ENCODE data around the gene KCNJ1.

The KCNJ1 gene

DNA sequence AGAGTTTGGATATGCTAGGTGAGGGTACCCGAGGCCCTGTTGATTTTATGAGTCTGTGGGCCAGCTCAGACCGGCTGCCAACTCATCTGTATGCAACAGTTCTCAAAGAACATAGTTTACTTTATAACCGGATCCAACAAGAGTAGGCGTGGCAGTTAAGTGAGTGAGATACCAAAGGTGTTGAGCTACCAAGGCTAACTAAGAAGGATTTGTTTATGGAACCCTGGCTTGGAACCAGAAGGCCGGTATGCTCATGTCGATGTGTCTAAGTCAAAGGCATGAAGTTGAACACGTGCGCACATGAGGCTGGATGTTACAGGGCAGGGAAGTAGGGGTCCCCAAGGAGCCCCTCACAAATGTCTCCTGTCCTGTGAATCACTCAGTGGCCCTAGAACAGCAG, at the start of gene KCNJ1:
Gene KCNJ1 (minus strand): TSS at position 20 of the 400 bp plus-strand sequence. CDS start 27,053 bp downstream, outside the sequence.
- no peak within 1 kb of the TSS for H3K4me3 Mint-ChIP-seq
- H3K4me1 Mint-ChIP-seq (ENCODE audit: low read depth) = no peaks in the 10 kb centered on the region
- no peaks in the 10 kb centered on the region for H3K36me3 Mint-ChIP-seq (ENCODE audit: low read depth)
- peaks cover 18% of the 10 kb centered on the region for H3K27me3 Mint-ChIP-seq (ENCODE audit: low read depth)
- H3K27ac Mint-ChIP-seq = no peak within 1 kb of the TSS
- H3K9me3 Mint-ChIP-seq = no peaks in the 10 kb centered on the region

DNA sequence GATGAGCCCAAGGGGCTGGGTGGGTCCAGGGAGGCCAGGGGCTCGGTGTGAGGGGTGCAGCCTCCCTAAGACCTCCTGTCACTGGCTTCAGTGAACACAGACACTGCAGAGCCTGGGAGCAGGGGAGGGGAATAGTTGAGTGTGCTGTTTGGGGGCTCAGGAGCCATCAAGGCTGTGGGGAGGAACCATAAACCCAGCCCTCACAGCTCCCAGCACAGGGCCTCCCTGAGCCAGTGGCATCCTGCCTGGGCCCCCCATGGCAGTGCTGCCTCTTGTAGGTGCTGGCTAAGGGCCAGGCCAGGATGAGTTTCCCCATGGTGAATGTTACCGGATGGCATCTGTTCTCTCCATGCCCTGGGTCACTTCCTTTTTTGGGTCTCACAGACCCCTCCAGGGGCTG, 49.6 kb upstream of the KCNJ1 start:
- H3K4me1 Mint-ChIP-seq (ENCODE audit: low read depth) = peaks cover 3% of the 10 kb centered on the region
- H3K4me3 Mint-ChIP-seq = no peak overlapping the region
- H3K9me3 Mint-ChIP-seq = no peaks in the 10 kb centered on the region
- peaks cover 8% of the 10 kb centered on the region for H3K27me3 Mint-ChIP-seq (ENCODE audit: low read depth)
- H3K36me3 Mint-ChIP-seq (ENCODE audit: low read depth) = no peaks in the 10 kb centered on the region
- H3K27ac Mint-ChIP-seq = no peak overlapping the region

GRCh38 chr11:128916037-128916572, 49.0 kb upstream of the KCNJ1 start:
- H3K36me3 Mint-ChIP-seq (ENCODE audit: low read depth) = no peaks in the 10 kb centered on the region
- H3K27me3 Mint-ChIP-seq (ENCODE audit: low read depth) = peaks cover 6% of the 10 kb centered on the region
- H3K4me1 Mint-ChIP-seq (ENCODE audit: low read depth) = peaks cover 3% of the 10 kb centered on the region
- H3K9me3 Mint-ChIP-seq = no peaks in the 10 kb centered on the region
- no peak overlapping the region for H3K4me3 Mint-ChIP-seq
- no peak overlapping the region for H3K27ac Mint-ChIP-seq

DNA sequence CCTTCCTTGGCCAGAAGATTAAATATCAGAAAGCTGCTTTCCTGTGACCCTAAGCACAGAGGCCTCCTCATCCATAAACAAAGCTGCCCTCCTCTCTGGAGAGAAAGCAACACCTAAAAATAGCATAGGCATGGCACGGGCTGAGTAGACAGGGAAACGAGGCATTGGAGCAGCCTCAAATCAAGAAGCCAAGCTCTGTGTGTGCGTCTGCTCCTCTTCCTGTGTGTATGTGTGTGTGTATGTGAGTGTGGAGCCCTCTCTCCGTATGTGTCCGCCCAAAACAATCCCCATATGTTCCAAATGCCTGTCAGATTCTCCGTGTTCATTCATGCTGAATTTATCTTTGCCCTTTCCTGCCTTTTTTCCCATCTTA, 48.0 kb upstream of the KCNJ1 start:
- H3K27ac Mint-ChIP-seq = no peak overlapping the region
- H3K4me1 Mint-ChIP-seq (ENCODE audit: low read depth) = peaks cover 3% of the 10 kb centered on the region
- H3K27me3 Mint-ChIP-seq (ENCODE audit: low read depth) = peaks cover 8% of the 10 kb centered on the region
- H3K9me3 Mint-ChIP-seq = no peaks in the 10 kb centered on the region
- H3K4me3 Mint-ChIP-seq = no peak overlapping the region
- no peaks in the 10 kb centered on the region for H3K36me3 Mint-ChIP-seq (ENCODE audit: low read depth)

DNA sequence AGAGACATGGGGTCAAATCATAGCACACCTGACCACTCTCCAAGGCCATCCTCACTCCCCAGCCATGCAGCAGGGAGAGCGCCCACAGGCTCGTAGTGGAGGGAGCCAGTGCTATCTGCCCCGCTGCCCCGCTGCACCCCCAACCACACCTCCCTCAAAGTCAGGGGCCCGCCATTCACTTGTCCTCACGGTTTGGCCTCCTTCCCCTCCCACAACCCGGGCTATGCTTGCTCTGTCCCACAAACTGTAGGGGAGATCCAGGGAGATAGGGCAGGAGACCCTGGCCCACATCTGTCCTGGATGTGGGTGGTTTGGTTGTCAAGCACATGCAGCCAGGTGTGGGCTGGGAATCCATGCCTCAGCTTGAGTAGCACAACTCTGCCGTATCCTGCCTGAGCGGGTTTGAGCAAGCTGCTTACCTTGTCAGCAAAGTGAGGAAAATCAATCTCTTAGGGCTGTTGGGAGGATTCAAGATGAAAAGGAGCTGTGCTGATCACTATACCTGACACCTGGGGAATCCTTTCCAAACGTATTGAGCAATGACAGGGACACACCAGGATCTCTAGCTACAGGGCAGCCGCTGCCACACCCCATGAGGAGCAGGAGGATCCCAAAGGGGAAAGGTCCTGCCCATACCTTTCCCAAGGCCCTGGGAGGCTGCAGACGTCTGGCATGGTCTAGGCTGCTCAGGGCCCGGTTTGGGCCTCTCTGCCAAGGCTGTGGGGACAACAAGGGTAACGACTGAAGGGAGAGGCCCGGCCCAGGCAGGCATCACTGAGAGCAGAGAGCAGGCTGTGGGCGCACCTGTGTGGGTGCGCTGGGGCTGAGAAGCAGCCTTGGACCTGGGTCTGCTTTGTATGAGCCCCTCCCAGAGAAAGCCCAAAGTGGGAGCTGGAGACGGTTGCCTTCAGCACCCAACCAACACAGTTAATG, 47.4 kb upstream of the KCNJ1 start:
- peaks cover 3% of the 10 kb centered on the region for H3K4me1 Mint-ChIP-seq (ENCODE audit: low read depth)

DNA sequence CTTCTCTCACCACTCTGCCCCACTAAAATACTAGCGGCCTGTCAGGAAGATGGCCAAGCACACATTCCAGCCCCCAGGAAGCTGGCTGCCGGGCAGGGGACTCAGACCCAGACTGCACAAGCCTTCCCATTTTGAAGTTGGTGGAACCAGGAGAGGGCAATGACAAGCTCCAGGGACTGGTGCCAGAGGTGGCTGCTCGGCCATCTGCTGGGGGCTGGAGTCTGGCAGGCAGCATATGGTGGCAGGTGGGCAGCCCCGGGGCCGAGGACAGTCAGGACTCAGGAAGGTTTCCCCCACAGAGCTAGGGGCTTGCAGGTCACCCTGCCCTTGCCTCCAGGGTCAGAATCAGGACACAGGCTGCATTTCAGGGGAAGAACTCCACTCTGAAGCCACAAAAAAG, 46.7 kb upstream of the KCNJ1 start:
- no peaks in the 10 kb centered on the region for H3K36me3 Mint-ChIP-seq (ENCODE audit: low read depth)
- H3K4me3 Mint-ChIP-seq = no peak overlapping the region
- no peaks in the 10 kb centered on the region for H3K4me1 Mint-ChIP-seq (ENCODE audit: low read depth)
- H3K27me3 Mint-ChIP-seq (ENCODE audit: low read depth) = peaks cover 20% of the 10 kb centered on the region
- H3K27ac Mint-ChIP-seq = no peak overlapping the region
- H3K9me3 Mint-ChIP-seq = no peaks in the 10 kb centered on the region

More for the DNA sequence above, 47.4 kb upstream of the KCNJ1 start:
- Mint-ChIP-seq H3K9me3 (no peaks in the 10 kb centered on the region), H3K36me3 (ENCODE audit: low read depth) (no peaks in the 10 kb centered on the region), H3K27me3 (ENCODE audit: low read depth) (peaks cover 14% of the 10 kb centered on the region), H3K4me3 (no peak overlapping the region), H3K27ac (no peak overlapping the region)

- Mint-ChIP-seq H3K4me1 (ENCODE audit: low read depth) (no peaks in the 10 kb centered on the region), H3K9me3 (no peaks in the 10 kb centered on the region), H3K4me3 (no peak overlapping the region), H3K27me3 (ENCODE audit: low read depth) (peaks cover 38% of the 10 kb centered on the region), H3K27ac (no peak overlapping the region), H3K36me3 (ENCODE audit: low read depth) (no peaks in the 10 kb centered on the region)
These were observed 44.6 kb upstream of the KCNJ1 start for GRCh38 chr11:128911701-128912100.

DNA sequence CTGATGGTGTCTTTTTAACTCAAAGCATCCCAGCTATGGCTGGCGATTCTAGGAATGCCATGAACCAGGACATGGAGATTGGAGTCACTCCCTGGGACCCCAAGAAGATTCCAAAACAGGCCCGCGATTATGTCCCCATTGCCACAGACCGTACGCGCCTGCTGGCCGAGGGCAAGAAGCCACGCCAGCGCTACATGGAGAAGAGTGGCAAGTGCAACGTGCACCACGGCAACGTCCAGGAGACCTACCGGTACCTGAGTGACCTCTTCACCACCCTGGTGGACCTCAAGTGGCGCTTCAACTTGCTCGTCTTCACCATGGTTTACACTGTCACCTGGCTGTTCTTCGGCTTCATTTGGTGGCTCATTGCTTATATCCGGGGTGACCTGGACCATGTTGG, 44.1 kb upstream of the KCNJ1 start:
- no peaks in the 10 kb centered on the region for H3K9me3 Mint-ChIP-seq
- H3K27ac Mint-ChIP-seq = no peak overlapping the region
- H3K27me3 Mint-ChIP-seq (ENCODE audit: low read depth) = peaks cover 41% of the 10 kb centered on the region
- no peaks in the 10 kb centered on the region for H3K4me1 Mint-ChIP-seq (ENCODE audit: low read depth)
- no peaks in the 10 kb centered on the region for H3K36me3 Mint-ChIP-seq (ENCODE audit: low read depth)
- no peak overlapping the region for H3K4me3 Mint-ChIP-seq

DNA sequence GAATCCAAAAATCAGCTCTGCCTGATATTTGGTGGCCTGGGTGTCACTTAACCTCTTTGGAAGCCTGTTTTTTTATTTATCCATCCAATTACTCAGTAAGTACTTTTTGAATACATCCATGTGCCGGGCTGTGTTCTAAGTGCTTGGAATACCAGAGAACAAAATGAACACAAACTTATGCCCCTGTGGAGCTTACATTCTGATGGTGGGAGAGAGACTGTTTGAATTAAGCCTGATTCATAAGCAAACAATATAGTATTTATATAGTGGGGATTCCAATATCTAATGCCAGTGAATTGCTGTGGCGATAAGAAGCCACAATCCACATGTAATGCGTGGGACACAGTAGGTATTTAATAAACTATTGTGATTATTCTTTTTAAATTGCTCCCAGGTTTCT, 43.5 kb upstream of the KCNJ1 start:
- H3K9me3 Mint-ChIP-seq = no peaks in the 10 kb centered on the region
- no peak overlapping the region for H3K27ac Mint-ChIP-seq
- no peaks in the 10 kb centered on the region for H3K4me1 Mint-ChIP-seq (ENCODE audit: low read depth)
- peaks cover 47% of the 10 kb centered on the region for H3K27me3 Mint-ChIP-seq (ENCODE audit: low read depth)
- no peak overlapping the region for H3K4me3 Mint-ChIP-seq
- H3K36me3 Mint-ChIP-seq (ENCODE audit: low read depth) = no peaks in the 10 kb centered on the region

DNA sequence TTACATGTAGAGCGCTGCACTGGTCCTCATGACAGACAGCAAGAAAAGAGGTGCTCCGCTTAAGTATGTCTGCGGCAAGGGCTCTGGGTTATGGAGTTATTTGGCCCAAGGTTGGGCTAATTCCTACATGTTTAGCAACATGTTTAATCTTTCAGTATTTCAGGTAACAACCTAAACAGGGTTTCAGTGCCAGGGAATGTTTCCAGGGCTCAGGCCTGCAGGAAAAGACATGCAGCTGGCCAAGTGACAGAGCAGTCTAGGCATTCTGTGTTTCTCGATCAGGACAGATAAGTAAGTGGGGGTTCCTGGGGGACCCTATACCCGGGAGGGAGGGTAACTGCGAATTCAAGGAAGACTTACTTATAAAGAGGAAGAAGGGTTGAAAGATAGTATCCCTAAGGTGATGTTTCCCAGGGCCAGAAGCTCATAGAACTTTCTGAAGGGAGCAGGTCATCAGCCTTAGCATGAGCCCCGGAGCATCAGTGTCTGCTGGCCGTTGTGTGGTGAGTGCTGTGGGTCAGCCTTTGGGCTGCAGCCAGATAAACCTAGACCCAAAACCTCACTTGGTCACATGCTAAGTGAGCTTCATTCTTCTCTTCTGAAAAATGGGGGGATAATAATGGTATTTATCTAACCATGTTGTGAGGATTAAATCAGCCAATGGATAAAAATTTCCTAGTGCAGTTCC, 42.5 kb upstream of the KCNJ1 start:
- H3K4me1 Mint-ChIP-seq (ENCODE audit: low read depth) = no peaks in the 10 kb centered on the region
- no peaks in the 10 kb centered on the region for H3K36me3 Mint-ChIP-seq (ENCODE audit: low read depth)
- no peaks in the 10 kb centered on the region for H3K9me3 Mint-ChIP-seq
- H3K27ac Mint-ChIP-seq = no peak overlapping the region
- H3K27me3 Mint-ChIP-seq (ENCODE audit: low read depth) = peaks cover 53% of the 10 kb centered on the region
- no peak overlapping the region for H3K4me3 Mint-ChIP-seq

- Mint-ChIP-seq H3K4me1 (ENCODE audit: low read depth) (no peaks in the 10 kb centered on the region), H3K27me3 (ENCODE audit: low read depth) (peaks cover 62% of the 10 kb centered on the region), H3K27ac (no peak overlapping the region), H3K36me3 (ENCODE audit: low read depth) (no peaks in the 10 kb centered on the region), H3K9me3 (no peaks in the 10 kb centered on the region), H3K4me3 (no peak overlapping the region)
These were observed 41.5 kb upstream of the KCNJ1 start for GRCh38 chr11:128908391-128909246.

GRCh38 chr11:128907585-128907984, 40.5 kb upstream of the KCNJ1 start:
- no peaks in the 10 kb centered on the region for H3K9me3 Mint-ChIP-seq
- peaks cover 73% of the 10 kb centered on the region for H3K27me3 Mint-ChIP-seq (ENCODE audit: low read depth)
- H3K27ac Mint-ChIP-seq = no peak overlapping the region
- H3K4me1 Mint-ChIP-seq (ENCODE audit: low read depth) = no peaks in the 10 kb centered on the region
- no peak overlapping the region for H3K4me3 Mint-ChIP-seq
- no peaks in the 10 kb centered on the region for H3K36me3 Mint-ChIP-seq (ENCODE audit: low read depth)

GRCh38 chr11:128906185-128907050, 39.3 kb upstream of the KCNJ1 start:
- H3K4me1 Mint-ChIP-seq (ENCODE audit: low read depth) = no peaks in the 10 kb centered on the region
- H3K27ac Mint-ChIP-seq = no peak overlapping the region
- H3K36me3 Mint-ChIP-seq (ENCODE audit: low read depth) = no peaks in the 10 kb centered on the region
- no peaks in the 10 kb centered on the region for H3K9me3 Mint-ChIP-seq
- H3K27me3 Mint-ChIP-seq (ENCODE audit: low read depth) = peaks cover 81% of the 10 kb centered on the region
- peak overlapping the region; percentile 63 for H3K4me3 Mint-ChIP-seq

All from T-helper 1 cell treated with Interleukin-12 subunit alpha and Interleukin-12 subunit beta and Interleukin-4 antibody, amounts not matched to agents 30 μg/mL and 1 μg/mL, for 36 hours (primary cell).